Stimulated activated CD4-positive, alpha-beta T cell treated with anti-CD3 and anti-CD28 coated beads, Interleukin-1b, Interleukin-23, amount 100 ng/mL, for 4 hours (primary cell): ENCODE data around the gene PHYKPL.
A peak's percentile ranks its signal among the peaks of the same experiment; 100 is the strongest.

Experiments
- DNase-seq, 2 donors: peaks; one replicate each; pipeline ENCODE4 v3.0.0-alpha.2; 2020; ENCODE audit warnings: low read depth in 2 of 2

The PHYKPL gene

GRCh38 chr5:178189433-178189832 is 43.2 kb downstream of the PHYKPL start:
- DNase-seq: no peak

- DNase-seq: no peak
Measured at GRCh38 chr5:178187014-178187413, 45.6 kb downstream of the PHYKPL start, which contains the start of gene GMCL2. Gene GMCL2 (minus strand): TSS chr5:178187371. CDS start chr5:178187299, 72 bp downstream.

DNA sequence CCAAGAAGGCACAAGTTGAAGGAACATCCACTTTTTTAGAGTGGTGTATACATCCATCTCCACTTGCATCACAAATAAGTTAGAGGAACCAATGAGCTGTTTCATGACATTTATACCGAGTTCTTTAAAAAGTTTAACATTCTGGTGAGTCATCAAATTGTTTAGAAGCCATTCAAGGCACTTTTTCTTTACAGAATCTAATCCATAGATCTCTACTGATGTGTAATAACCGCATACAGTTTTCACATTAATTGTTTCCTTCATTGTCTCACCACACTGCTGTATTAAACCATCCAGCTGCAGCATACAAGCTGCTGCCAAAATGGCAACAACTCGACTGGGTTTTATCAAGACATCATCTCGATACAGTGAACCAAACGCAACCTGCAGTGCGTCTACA is 46.2 kb downstream of the PHYKPL start:
- DNase-seq: no peak

GRCh38 chr5:178182158-178182876 is 50.3 kb downstream of the PHYKPL start:
- no peak for DNase-seq

DNA sequence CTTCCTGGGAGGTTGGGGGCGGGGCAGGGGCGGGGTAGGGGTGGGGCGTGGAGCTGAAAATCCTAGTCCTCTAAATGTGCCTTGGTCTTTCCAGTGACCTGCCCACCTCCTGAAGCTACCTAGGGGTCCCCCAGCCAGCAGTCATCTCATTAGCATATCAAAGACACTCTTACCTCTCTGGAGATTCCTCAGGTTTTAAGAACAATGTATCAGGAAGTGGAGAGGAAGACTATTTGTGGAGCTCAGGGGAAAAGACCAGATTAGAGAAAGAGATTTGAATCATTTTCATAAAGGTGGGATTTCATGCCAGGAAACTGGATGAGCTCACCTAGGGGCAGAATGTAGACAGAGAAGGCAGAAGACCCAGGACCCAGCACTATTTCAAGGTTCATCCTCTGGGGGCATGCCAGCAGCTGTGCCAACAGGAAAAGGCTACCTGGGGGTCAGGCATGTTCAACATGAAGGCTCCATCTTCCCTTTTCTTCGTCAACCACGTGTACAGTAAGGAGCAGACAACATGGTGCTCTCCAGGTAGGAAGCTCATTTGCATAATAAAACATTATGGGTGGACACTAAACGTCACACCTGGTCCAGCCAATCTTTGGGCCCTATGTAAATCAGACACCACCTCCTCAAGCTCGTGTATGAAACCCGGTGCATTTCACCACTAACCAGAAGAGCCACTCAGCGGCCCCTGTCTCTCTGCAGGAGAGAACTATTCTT is 52.3 kb downstream of the PHYKPL start:
- DNase-seq: no peak

DNA sequence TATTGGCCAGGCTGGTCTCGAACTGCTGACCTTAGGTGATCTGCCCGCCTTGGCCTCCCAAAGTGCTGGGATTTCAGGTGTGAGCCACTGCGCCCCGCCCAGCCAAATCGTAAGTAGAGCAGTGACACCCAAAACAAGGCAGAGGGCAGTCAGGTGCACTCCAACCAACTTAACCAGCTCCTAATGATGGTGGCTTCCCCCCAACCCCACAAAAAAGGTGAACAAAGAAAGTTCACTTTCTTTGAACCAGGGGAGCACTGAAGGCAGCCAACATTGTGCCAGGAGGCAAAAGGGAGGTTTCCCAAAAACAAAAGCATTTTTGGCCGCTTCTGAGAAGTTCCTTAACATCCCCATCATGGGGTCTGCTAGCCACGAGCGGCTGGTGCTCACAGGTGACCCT is 55.0 kb downstream of the PHYKPL start:
- no peak for DNase-seq

DNA sequence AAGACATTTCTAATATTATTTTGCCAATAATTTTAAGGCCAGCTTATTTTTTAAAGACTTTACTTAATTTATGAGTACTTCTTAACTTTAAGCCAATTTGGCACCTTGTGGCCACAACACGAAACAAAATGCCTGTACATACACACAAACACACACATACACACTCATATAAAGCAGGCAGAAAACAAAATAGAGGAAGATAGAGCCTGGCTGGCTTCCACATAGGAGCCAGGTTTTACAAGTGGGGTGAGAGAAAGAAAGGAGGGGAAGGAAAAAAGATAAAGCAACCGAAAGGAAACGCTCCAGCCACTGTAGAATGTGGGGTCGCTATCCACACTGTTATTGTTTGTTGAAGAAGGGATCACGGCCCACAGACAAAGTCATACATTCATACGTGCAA is 55.8 kb downstream of the PHYKPL start:
- no peak for DNase-seq

- no peak for DNase-seq
Measured at GRCh38 chr5:178174456-178174855, 58.1 kb downstream of the PHYKPL start.

DNA sequence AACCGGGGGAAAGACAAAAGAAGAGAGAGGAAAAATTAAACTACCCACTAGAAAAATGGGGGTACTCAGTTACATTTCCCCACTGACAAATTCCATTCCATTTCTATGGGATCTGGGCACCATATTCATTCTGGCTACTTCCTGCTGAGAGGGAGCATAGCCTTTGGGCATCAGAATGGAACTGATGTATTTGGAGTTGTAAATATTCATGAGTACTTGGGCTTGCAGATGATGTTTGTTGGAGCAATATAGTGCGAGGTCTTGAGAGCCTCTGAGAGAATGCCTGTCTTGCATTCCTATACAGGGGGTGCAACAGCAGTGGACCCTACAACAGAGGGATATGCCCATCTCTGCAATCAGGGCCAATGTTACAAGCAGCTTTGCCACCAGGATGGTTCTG is 62.1 kb downstream of the PHYKPL start:
- no peak for DNase-seq

DNA sequence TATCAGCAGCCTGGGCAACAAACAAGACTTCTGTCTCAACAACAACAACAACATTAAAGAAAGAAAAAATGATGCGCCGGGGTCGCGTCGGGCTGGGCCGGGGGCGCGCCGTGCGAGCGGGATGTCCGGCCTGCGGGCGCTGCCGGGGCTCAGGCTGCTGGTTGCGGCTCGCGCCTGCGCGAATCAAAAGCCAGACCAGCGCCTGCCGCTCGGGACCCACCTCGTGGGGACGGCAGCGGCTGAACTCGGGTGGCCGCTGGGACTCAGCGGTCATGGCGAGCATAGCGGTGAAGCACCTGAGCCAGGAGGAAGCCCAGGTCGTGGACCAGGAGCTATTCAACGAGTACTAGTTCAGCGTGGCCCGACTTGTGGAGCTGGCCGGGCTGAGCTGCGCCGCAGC is 67.0 kb downstream of the PHYKPL start:
- DNase-seq: no peak

- DNase-seq: peak; percentile 92 to 95
Measured at GRCh38 chr5:178163772-178164735, 68.5 kb downstream of the PHYKPL start.

DNA sequence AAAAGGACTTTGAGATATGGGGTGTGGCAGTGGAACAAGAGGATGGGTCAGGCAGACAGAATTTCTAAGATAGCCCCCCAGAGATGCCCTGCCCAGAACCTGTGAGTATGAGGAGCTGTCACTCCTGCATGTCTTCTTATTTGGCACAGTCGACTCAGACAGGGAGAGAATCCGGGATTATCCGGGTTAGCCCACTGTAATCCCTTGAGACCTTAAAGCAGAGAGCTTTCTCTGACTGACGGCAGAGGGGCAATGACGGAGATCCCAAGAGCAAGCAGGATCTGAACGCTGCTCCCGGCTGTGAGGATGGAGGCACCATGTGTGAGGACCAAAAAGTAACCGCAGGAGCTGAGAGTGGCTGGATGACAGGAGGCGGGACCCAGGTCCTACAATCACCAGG is 70.1 kb downstream of the PHYKPL start:
- DNase-seq: no peak

GRCh38 chr5:178160176-178160575 is 72.4 kb downstream of the PHYKPL start:
- DNase-seq: no peak
